HS-27A (cell line): Measurements from ENCODE around the gene RRM2.

Source experiments
- DNase-seq: peaks from one replicate; pipeline ENCODE4 v3.0.0-alpha.2; 2012; ENCODE audit warnings: low read depth, missing footprints

Gene RRM2

GRCh38 chr2:10158681-10159080, 36.1 kb downstream of the RRM2 start:
- DNase-seq: no peak

GRCh38 chr2:10159086-10159485, 36.5 kb downstream of the RRM2 start:
- DNase-seq: no peak

- DNase-seq: no peak
These were observed 37.1 kb downstream of the RRM2 start for GRCh38 chr2:10159581-10160131.

- DNase-seq: no peak
These were observed 37.8 kb downstream of the RRM2 start for GRCh38 chr2:10160203-10160955.

- no peak for DNase-seq
These were observed 38.8 kb downstream of the RRM2 start for GRCh38 chr2:10161206-10161931.

- DNase-seq: no peak
These were observed 39.5 kb downstream of the RRM2 start for GRCh38 chr2:10161961-10162441.

GRCh38 chr2:10162586-10163497, 40.3 kb downstream of the RRM2 start:
- no peak for DNase-seq

- DNase-seq: no peak
These were observed 41.3 kb downstream of the RRM2 start for GRCh38 chr2:10163498-10164486.

GRCh38 chr2:10164601-10165000, 42.1 kb downstream of the RRM2 start:
- no peak for DNase-seq

GRCh38 chr2:10165282-10165681, 42.7 kb downstream of the RRM2 start:
- no peak for DNase-seq

GRCh38 chr2:10165861-10166675, 43.5 kb downstream of the RRM2 start:
- no peak for DNase-seq

GRCh38 chr2:10166676-10167292, 44.2 kb downstream of the RRM2 start:
- DNase-seq: no peak

GRCh38 chr2:10167316-10167715, 44.8 kb downstream of the RRM2 start:
- no peak for DNase-seq

GRCh38 chr2:10168221-10168620, 45.7 kb downstream of the RRM2 start:
- DNase-seq: no peak

- no peak for DNase-seq
These were observed 46.6 kb downstream of the RRM2 start for GRCh38 chr2:10169053-10169578.

GRCh38 chr2:10169581-10169980, 47.0 kb downstream of the RRM2 start:
- no peak for DNase-seq

GRCh38 chr2:10170256-10170655, 47.7 kb downstream of the RRM2 start:
- DNase-seq: no peak

- DNase-seq: no peak
These were observed 48.7 kb downstream of the RRM2 start for GRCh38 chr2:10171006-10171800.
